HUES48 (cell line): ENCODE data around the gene DAND5.

Experiments used
- H3K27ac ChIP-seq: one replicate; pipeline ENCODE4 v1.7.0; 2013; ENCODE audit warnings: low read depth, low read length, inconsistent platforms
- H3K27me3 ChIP-seq: 2 replicates; pipeline ENCODE4 v1.6.1; 2013; ENCODE audit warnings: mild to moderate bottlenecking, low read length; ENCODE audit not compliant: control insufficient read depth, insufficient read depth
- H3K36me3 ChIP-seq: 2 replicates; pipeline ENCODE4 v1.6.1; 2013; ENCODE audit warnings: low read length; ENCODE audit not compliant: control insufficient read depth, insufficient read depth
- H3K4me1 ChIP-seq: 2 replicates; pipeline ENCODE4 v1.6.1; 2013; ENCODE audit warnings: mild to moderate bottlenecking, low read length; ENCODE audit not compliant: control insufficient read depth, insufficient read depth
- H3K4me3 ChIP-seq: 2 replicates; pipeline ENCODE4 v1.5.1; 2013; ENCODE audit warnings: mild to moderate bottlenecking, low read depth, low read length
- H3K9ac ChIP-seq: 2 replicates; pipeline ENCODE4 v1.6.1; 2013; ENCODE audit warnings: mild to moderate bottlenecking, low read depth, low read length, moderate library complexity
- H3K9me3 ChIP-seq: 2 replicates; pipeline ENCODE4 v1.6.1; 2013; ENCODE audit warnings: low read length; ENCODE audit not compliant: control insufficient read depth, insufficient read depth

The DAND5 gene

DNA sequence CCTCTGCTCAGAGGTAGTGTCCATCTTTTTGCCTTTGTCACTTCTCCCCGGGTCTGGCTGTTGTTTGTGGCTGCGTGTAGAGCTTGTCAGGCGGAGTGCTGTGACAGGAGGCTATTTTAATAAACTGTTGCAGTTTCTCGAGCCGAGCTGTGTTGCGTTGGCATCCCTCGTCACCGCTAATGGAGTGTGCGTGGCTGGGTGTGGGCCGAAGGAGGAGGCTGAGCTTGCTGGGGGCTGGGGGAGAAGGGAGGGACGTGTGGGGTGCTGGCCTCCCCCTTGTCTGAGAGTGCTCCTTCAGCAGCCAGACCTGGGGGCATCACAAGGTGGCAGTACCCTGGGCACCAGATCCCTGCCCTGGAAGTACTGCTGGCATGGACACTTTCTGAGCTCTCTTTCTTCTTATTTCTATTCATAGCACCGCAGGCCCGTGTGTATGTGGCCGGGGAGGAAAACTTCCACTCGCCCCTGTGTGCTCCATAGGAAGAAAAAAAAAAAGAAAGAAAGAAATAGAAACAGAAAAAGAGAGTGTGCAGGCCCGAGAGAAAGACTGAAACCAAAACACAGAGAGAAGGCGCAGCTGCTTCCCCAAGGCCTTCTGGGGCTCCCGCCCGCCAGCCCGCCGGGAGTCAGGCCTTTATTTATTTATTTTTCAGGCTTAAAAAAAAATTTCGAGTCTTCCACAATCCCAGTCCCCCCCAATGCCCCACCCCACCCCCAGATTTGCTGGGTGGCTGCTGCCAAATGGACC, 52.9 kb downstream of the DAND5 start:
- H3K27me3 ChIP-seq: peaks cover 100% of the 10 kb centered on the region
- no peaks in the 10 kb centered on the region for H3K36me3 ChIP-seq
- 0 out of 2 replicates have a peak overlapping the region, but pooled peaks have one; percentile 45 for H3K4me3 ChIP-seq
- H3K9me3 ChIP-seq: no peaks in the 10 kb centered on the region
- H3K9ac ChIP-seq: no peak overlapping the region
- H3K4me1 ChIP-seq: peaks cover 53% of the 10 kb centered on the region
- no peak overlapping the region for H3K27ac ChIP-seq

DNA sequence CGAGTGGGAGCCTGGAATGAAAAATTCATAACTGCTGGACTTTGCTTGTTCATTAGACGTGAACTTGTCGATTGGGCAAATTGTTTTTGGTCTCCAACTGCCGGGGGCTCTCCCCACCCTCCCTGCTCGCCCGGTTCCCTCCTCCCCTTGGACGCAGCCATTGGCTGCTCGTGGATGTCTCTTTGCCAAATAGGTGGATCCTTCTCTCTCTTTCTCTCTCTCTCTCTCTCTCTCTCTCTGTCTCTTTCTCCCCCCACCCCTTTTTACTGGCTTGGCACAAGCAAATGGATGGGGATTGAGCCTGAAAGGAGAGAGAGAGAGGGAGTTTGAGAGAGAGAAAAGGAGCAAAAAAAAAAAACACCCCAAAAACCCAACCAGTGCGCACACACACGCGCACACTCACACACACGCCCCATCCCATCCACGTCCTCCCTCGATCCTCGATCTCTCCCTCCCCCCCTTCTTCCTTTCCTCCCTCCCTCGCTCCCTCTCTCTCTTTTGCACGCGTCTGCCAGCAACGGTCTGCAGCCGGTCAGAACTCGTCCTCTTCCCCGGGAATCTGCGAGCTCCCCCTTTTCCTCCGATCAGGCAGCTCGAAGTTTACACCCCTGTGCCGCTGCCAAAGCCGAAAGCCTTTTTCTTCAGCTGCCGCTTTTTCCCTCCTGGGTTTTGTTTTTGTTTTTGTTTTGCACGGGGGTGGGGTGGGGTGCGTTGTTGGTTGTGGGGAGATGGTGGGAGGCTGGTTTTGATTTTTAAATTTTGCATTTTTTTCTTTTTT, 53.7 kb downstream of the DAND5 start:
- no peak overlapping the region for H3K9ac ChIP-seq
- peaks cover 46% of the 10 kb centered on the region for H3K4me1 ChIP-seq
- no peaks in the 10 kb centered on the region for H3K9me3 ChIP-seq
- H3K27ac ChIP-seq: no peak overlapping the region
- H3K27me3 ChIP-seq: peaks cover 100% of the 10 kb centered on the region
- peak overlapping the region; percentile 45 for H3K4me3 ChIP-seq
- H3K36me3 ChIP-seq: no peaks in the 10 kb centered on the region

DNA sequence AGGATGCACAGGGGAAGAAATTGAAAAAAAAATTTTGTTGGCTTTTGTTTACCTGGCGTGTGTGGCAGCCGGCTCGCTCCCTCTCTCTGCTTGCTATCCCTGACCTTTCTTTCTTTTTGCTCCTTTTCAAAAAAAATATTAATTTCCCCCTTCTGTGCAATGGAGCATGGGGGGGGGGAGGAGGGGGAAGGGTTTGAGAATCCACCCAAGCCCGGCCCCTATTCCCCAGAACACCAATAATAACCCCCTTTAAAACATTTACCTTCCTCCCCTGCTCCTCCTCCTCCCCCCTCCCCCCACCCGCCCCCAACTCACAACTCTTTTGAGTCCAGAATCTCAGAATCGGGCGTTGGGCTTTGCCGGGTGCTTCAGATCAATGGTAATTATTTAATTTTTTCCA, 54.3 kb downstream of the DAND5 start:
- Histone ChIP-seq H3K27ac (no peak overlapping the region), H3K36me3 (no peaks in the 10 kb centered on the region), H3K9me3 (no peaks in the 10 kb centered on the region), H3K9ac (no peak overlapping the region), H3K4me3 (peak overlapping the region; percentile 45), H3K27me3 (peaks cover 100% of the 10 kb centered on the region), H3K4me1 (peaks cover 41% of the 10 kb centered on the region)
